ENCODE measurements around the gene BCL7C.
"Not testable (repeated sequence)": the region's sequence is repeated elsewhere in the genome, so short reads cannot be mapped to it uniquely, and the experiment has no call there.

Gene BCL7C

DNA sequence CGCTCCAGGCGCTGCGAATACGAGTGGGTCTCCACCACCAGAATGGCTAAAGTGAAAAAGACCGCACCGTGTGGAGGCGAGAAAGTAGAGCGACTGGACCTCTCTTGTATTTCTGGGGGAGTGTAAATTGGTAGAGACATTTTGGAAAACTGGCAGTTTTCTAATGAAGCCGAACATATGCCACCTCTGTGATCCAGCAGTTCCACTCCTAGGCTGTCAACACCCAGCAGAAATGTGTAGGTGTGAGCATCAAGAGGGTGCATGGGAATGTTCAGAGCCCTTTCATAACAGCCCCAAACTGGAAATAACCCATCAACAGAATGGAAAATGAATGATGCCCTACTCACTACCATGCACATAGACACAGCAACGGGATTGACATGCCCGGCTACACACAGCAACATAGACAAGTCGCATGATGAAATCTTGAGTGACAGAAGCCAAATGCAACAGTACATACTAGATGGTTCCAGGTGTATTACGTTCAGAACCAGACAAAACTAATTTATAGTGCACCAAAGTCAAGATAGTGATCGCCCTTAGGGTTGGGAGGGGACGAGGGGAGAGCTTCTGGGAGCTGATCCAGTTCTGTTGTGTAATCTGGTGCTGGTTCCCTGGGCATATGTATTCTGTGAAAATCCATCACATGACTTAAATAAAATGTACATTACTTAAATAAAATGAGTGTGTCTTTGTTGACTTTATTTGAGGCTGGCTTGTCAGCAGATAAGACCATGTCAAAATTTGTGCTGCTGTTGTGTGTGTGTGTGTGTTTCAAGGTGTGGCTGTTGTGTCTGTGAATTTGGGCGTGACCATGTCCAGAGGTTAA lies 877 bp upstream of the BCL7C start:
- DNase-seq, result no peak

DNA sequence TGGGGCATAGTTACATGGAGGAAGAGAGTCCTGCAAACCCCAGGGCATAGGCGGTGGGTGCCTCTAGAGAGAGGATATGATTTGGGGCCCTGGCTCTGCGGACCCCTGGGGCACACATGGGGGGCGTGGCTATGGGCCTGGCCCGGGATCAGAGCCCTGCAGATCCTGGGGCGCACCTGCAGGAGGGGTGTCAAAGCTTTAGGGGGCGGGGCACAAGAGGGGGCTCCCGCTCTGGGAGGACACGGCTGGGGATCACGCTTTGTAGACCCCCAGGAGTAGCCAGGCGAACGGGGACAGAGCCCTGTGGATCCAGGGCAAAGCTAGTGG lies 497 bp downstream of the BCL7C start:
- DNase-seq, result peak in 2 of 5 experiments; percentile 18 to 27

DNA sequence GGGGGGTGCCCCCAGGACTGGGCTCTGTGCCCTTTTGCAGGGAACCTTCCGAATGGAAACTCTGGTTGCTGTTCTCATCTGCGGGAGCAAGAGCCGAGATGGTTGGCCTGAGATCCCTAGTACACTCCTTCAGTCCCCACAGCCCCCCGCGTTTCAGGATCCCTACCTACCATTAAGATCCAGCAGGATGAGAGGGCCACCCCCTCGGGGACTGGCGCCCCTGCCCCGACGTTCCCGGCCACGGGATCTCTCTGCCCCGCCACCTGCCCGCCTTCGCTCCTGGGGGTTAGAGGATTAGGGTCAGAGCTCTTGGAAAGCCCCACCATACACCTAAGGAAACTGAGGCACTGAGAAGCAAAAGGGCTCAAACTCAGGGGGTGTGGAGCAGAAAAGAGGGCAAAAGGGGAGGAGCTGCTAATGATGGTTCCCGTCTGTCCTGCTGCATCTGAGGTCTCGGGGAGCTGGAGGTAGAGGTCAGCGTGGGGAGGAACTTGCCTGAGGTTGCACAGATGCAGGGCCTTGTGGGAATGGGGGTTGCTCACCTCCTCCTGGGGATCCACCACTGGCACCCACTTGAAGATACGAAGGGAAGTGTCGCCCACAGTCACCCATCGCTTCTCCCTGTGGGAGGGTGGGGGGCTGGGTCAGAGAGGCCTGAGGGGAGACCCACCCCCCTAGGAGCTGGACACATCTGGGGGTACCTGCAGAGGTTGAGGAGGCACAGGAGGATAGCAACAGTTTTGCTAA lies 1.0 kb downstream of the BCL7C start:
- no peak for DNase-seq

DNA sequence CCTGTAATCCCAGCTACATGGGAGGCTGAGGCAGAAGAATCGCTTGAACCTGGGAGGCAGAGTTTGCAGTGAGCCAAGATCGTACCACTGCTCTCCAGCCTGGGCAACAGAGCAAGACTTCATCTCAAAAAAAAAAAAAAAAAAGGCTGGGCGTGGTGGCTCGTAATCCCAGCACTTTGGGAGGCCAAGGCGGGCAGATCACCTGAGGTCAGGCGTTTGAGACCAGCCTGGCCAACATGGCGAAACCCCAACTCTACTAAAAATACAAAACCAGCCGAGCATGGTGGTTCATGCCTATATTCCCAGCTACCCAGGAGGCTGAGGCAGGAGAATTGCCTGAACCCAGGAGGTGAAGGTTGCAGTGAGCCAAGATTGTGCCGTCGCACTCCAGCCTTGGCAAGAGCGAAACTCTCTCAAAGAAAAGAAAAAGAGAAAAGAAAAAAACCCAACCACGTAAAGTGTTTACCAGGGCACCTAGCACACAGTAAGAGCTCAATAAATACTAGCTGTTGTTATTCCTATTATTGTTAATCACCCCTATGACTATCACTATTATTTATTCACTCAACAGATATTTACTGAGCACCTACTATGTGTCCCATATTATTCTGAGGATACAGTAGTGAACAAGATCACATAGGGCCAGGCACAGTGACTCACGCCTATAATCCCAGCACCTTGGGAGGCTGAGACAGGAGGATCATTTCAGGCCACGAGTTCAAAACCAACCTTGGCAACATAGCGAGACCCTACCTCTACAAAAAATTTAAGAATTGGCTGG lies 2.6 kb downstream of the BCL7C start:
- DNase-seq, result not testable (repeated sequence)

DNA sequence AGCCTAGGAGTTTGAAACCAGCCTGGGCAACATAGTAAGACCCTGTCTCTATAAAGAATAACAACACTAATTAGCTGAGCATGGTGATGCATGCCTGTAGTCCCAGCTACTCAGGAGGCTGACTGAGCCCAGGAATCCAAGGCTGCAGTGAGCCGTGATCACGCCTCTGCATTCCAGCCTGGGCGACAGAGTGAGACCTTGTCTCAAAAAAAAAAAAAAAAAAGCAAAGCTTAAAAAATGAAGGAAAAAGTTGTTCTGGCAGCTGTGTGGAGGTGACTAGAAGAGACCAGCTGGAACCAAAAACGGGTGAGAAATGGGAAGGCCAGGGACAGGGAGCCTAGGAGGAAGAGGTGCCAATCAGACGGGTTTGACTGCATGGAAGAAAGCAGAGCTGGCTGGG lies 4.2 kb downstream of the BCL7C start:
- DNase-seq, result no peak

DNA sequence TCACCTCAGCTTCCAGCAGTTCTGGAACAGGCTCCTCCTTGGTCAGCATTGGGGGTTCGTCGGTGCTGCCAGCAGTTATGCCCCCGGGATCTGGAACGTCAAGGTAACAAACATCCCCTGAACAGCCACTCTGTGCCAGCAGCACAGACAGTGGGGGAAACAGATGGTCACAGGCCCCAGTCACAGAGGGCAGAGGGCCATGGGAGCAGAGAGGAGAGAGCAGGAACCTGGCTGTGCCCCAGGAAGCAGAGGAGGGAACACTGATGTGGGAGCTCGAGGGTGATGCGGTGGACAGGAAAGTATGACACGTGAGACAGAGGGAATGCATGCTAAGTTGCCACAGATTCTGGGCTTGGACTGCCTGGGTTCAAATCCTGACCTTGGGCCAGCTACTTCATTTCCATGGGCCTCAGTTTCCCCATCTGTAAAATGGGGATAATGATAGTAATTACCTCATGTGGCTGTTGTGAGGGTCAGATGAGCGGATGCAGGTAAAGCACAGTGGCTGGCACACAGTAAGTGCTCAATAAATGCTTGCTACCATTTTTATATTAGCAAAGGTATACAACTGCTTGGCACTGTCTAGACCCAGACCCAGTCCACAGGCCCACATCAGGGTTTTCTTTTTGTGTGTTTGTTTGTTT lies 4.9 kb downstream of the BCL7C start:
- DNase-seq, result no peak

DNA sequence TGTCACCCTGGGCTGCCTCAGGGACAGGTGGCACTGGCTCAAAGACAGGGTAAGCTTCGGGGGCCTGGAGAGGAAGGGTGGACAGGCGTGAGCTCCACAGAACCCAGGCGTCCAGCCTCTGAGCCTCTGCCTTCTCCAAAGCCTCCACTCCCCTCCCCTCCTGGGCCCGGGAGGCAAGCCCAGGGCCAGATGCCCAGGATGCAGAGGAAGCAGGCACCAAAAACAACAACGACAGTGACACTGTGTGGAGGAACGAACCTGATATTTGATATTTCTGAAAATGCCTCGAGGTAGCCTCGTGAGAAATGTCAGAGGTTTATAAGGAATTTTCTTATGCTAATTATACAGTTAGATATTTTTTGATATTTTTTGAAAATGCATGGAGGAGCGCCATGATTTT lies 6.0 kb downstream of the BCL7C start:
- no peak for DNase-seq

DNA sequence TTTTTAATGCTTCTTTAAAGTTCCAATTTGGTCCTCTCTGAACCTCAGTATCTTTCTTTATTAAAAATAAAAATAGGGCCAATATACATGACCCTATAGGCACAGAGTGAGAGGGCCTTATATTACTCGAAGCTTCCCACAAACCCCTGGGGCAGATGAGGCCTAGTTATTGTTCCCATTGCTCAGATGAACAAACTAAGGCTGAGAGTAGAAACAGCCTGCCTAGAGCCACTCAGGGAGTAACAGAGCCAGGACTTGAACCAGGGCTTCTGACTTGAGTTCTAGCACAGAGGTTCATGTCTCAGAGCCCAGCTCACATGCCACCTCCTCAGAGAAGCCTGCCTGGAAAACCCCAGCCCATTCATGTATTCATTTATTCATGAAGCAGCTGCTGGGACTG lies 7.7 kb downstream of the BCL7C start:
- no peak for DNase-seq

DNA sequence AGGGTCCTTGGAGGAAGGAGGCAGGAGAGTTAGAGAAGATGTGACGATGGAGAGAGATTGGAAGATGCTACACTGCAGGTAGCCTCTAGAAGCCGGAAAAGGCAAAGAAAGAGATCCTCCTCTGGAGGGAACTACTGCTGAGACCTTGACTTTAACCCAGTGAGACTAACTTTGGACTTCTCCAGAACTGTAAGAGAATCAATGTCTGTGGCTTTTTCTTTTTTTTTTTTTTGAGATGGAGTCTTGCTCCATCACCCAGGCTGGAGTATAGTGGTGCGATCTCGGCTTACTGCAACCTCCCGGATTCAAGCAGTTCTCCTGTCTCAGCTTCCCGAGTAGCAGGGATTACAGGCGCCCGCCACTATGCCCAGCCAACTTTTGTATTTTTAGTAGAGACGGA lies 8.7 kb downstream of the BCL7C start:
- DNase-seq, result no peak

DNA sequence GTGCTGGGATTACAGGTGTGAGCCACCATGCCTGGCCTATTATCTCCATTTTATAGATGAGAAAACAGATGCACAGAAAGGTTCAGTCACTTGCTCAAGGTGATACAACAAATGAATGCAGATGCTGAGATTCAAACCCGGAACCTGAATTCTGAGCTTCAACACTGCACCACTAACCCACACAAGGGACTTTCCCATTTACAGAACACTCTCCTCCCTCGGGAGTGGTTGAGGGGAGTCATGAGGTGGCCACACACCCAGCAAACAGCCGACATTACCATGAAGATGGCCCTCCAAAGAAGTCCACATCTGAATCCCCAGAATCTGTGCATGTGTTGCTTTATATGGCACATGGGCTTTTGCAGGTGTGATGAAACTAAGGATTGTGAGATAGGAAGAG lies 9.1 kb downstream of the BCL7C start:
- no peak for DNase-seq

DNA sequence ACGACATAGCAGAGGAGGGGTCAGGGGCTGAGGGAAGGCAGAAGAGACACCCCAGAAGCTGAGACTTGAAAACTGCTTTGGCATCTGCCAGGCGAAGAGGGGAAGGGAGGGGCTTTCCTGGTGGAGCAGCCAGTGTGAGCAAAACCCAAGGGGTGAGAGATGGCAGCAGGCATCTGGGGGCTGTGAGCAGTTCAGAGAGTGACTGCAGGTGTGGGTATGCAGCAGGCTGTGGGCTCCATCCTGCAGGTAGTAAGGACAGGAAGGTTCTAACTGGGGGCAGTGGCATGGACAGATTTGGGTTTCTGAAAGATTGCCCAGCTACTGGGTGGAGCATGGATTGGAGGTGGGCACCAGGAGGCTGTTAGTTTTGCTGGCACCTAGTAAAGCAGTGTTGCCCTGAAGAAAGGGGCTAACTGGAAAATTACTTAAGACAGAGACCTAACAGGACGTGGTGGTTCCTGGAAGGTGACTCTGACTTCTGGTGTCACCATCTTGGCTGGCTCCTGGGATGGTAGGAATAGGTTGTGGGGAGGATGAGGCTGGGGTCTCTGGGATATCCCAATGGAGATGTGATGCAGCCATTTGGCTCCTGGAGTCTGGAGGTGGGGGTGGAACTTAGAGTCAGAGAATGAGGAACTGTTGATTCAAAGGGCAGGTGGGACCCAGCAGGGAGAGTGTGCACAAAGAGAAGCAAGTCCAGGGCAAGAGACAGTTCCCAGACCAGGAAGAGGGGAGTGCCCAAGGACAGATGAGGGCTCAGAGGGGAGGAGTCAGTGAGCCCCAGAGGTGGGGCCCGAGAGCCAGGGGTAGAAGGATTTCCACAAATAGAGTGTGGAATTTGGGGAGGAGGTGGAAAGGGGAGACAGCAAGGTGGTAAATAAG lies 11.2 kb downstream of the BCL7C start:
- DNase-seq, result no peak

DNA sequence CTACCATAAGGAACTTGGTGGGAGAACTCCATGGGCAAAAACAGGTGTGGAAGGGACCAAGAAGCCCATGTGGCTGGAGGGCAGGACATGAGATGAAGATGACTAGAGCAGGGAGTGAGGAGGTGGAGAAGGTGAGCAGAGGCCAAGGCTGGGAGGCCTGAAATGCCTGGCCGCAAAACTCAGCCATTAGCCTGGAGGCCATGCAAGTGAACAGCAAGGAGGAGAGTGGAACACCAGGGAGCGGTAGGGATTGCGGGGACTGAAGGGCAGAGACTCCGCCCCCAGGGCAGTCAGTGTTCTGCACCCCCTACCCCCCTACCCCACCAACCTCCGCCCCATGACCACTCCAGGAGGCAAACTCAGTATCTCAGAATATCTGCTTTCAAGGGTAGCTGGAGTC lies 17.0 kb downstream of the BCL7C start:
- no peak for DNase-seq

DNA sequence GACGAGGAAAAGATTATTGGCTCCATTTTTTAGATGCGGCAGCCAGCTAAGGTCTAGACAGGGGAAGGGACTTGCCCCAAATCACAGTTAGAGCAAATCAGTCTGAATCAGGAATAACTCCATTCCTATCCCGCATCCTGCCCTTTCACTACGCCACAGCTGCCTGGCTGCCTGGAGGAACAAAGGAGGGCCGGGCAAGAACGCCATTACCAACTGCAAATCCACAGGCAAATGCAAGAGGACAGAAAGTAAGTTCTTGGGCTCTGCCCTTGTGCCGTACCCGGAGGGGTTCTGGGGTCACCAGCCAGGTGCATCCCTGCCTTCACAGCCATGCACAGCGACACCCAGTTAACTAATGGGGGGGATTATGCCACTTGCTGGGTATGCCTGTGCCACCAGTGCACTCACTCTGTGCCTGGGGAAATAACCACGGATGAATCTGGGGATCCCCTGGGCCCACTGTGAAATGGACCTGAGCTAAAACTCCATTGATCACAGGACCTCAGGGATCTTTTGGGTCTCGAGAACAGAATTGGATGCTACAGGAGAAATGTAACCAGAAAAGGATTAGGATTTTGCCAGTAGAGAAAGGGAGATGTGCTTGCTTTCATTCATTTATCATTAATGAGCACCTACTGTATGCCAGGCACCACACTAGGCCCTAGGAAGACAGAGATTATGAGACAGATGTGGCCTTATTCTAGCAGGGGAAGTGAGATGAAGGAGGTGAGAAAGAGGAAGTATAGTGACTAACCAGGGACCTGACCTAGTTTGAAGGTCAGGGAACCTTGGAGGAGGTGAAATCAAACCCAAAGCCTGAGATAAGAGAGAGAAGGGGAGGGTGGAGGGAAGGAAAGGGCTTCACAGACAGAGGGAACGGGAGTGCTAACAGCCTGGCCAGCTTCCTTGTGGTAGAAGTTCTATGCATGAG lies 17.7 kb downstream of the BCL7C start:
- DNase-seq, result peak in 2 of 5 experiments; percentile 57 to 61

DNA sequence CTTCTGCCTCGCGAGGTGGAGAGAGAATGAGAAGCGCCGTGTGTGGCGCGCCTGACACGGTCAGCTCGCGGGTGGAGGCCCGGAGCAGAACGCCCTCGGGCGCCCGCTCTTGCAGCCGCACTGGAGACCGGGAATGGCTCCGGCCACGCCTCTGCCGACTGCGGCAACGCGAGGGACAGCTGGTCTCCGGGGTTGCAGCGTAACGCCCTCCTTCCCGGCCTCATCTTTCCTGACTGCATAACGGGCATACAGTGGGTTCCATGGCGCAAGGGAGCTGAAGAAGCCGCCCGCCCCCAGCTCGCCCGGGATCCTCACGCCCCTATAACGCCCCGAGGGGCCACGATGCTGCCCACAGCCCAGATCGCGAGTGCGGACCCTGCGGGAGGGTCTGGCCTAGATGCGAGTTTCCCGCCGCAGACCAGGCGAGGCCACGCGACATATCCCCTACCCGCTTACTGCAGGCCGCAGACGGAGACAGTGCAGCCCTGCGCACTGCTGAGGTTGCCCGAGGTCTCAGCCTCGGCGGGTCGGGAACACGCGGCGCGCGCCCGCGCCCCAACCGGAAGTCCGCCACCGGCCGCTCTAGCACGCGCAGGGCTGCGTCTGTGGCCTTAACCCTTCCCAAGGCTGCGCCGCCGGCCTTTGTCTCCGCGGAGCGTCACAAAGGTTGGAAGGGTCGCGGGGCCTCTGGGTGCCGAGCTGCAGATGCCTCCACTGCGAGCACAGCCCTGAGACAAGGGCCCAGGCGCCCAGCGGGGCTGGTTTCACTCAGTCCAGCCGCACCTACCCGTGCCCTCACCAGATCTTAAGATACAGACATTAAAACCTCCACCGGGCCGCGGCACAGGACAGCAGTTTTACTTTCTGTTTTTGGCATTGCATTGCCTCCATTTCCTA lies 18.8 kb downstream of the BCL7C start:
- DNase-seq, result peak; percentile 63 to 94 (median 81)

DNA sequence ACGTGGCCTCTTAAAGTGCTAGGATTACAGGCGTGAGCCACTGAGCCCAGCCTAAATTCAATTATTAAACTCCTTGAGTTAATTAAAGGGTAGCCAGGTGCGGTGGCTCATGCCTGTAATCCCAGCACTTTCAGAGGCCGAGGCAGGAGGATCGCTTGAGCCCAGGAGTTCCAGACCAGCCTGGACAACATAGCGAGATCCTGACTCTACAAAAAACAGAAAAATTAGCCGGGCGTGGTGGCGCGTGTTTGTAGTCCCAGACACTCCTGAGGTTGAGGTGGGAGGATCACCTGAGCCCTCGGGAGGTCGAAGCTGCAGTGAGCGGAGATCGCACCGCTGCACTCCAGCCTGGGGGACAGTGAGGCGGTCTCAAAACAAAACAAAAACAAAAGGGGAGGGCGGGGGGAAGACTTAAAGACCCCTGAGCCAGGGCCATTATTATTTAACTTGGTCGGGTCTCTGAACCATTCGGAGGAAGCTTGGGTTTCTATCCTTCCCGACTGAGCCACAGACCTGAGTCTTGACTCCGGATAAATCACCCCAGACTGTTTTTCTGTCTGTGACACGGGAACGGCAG lies 19.5 kb downstream of the BCL7C start:
- no peak for DNase-seq

DNA sequence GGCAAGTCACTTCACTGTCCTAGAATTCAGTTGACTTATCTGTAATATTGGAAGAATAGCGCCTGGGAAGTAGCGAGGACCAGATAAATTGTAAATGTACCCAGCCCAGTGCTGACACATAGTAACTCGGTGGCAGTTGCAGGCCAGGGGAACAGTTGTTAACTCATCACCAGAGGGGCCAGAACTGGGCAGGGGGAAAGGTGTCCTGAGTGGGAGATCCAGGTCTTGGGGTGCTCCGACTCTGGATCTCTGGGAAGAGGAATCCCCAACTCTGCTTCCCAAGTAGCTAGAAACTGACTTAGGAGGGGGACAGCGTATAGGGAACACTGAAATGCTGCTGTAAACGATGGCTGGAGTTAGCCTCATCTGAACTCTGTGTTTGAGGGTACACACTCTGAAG lies 23.0 kb downstream of the BCL7C start:
- DNase-seq, result no peak

DNA sequence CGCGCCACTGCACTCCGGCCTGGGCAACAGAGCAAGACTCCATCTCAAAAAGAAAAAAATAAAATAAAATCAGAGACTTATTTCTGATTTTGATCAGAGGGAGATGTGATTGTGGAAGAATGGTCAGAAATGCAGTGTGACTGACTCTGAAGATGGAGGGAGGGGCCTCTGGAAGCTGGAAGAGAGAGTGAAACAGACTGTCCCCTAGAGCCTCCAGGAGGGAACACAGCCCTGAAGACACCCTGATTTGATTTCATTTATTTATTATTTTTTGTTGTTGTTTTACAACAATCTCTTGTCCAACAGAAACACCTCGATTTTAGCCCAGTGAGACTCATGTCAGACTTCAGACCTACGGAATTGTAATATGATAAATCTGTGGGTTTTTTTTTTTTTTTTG lies 26.1 kb downstream of the BCL7C start:
- DNase-seq, result no peak

DNA sequence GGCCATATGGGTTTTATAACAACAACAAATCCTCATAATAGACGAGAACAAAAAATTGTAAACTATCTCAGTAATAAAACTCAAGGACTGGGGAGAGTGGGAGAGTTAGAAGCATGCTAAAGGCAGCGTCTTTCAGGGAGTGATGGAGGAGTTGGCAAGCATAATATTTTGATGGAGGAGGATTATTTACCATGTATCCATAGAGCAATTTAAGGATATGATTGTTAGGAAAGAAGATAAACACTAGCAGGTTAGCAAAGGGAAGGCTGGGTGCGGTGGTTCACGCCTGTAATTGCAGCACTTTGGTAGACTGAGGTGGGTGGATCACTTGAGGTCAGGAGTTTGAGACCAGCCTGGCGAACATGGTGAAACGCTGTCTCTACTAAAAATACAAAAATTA lies 27.8 kb downstream of the BCL7C start:
- no peak for DNase-seq

DNA sequence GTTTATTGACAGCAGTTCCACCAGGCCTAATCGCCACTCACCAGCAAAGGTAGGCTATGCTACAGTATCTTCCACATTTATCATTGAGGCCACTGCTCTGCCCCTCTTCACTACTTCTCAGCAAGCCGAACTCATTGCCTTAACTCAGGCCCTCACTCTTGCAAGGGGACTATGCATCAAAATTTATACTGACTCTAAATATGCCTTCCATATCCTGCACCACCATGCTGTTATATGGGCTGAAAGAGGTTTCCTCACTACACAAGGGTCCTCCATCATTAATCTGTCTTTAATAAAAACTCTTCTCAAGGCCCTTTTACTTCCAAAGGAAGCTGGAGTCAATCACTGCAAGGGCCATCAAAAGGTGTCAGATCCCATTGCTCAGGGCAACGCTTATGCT lies 30.7 kb downstream of the BCL7C start:
- DNase-seq, result not testable (repeated sequence)
